Parathyroid adenoma (tissue), 2 donors: ENCODE data around the gene CNTN4.

Experiments
- H2AFZ ChIP-seq: fragments of 300-600 bp; sonication (generic); one replicate; pipeline ENCODE4 v1.7.0; 2017; ENCODE audit warnings: antibody characterized with exemption, mild to moderate bottlenecking
- H3K27ac ChIP-seq: fragments of 300-600 bp; sonication (generic); one replicate; pipeline ENCODE4 v1.7.0; 2017
- H3K27me3 ChIP-seq: fragments of 300-600 bp; sonication (generic); one replicate; pipeline ENCODE4 v1.7.0; 2017; ENCODE audit warnings: low read length; ENCODE audit not compliant: control insufficient read depth, insufficient read depth
- H3K36me3 ChIP-seq: fragments of 300-600 bp; sonication (generic); one replicate; pipeline ENCODE4 v1.7.0; 2017; ENCODE audit warnings: low read length; ENCODE audit not compliant: control insufficient read depth, insufficient read depth
- H3K4me1 ChIP-seq: fragments of 300-600 bp; sonication (generic); one replicate; pipeline ENCODE4 v1.7.0; 2017; ENCODE audit warnings: control low read depth
- H3K4me2 ChIP-seq: fragments of 300-600 bp; sonication (generic); one replicate; pipeline ENCODE4 v1.7.0; 2017; ENCODE audit warnings: low read length
- H3K4me3 ChIP-seq: fragments of 300-600 bp; sonication (generic); one replicate; pipeline ENCODE4 v1.7.0; 2017; ENCODE audit warnings: low read depth, low read length
- H3K79me2 ChIP-seq: fragments of 300-600 bp; sonication (generic); one replicate; pipeline ENCODE4 v1.7.0; 2017; ENCODE audit warnings: control low read depth
- H3K9ac ChIP-seq: fragments of 300-600 bp; sonication (generic); one replicate; pipeline ENCODE4 v1.7.0; 2017; ENCODE audit warnings: mild to moderate bottlenecking
- H3K9me3 ChIP-seq: fragments of 300-600 bp; sonication (generic); one replicate; pipeline ENCODE4 v1.7.0; 2017; ENCODE audit warnings: low read length; ENCODE audit not compliant: control insufficient read depth
- CTCF ChIP-seq: fragments of 300-600 bp; sonication (generic); IDR thresholded peaks from one replicate; pipeline ENCODE4 v1.7.0; 2017; ENCODE audit warnings: antibody characterized with exemption, mild to moderate bottlenecking
- donor health status: primary hyperparathyroidism.

CNTN4 gene

GRCh38 chr3:2343031-2343682, 244.5 kb downstream of the CNTN4 start:
- Histone ChIP-seq H3K9me3 (no peaks in the 10 kb centered on the region), H3K27me3 (no peaks in the 10 kb centered on the region), H3K4me3 (no peak overlapping the region), H3K27ac (no peak overlapping the region), H3K4me1 (peaks cover 2% of the 10 kb centered on the region), H3K9ac (no peak overlapping the region), H3K36me3 (no peaks in the 10 kb centered on the region), H3K4me2 (no peak overlapping the region), H2AFZ (no peak overlapping the region), H3K79me2 (no peaks in the 10 kb centered on the region)
- TF ChIP-seq CTCF: no peak

GRCh38 chr3:2352134-2352762, 253.6 kb downstream of the CNTN4 start:
- H2AFZ ChIP-seq: no peak overlapping the region
- TF ChIP-seq CTCF: no peak
- peaks cover 14% of the 10 kb centered on the region for H3K4me1 ChIP-seq
- no peak overlapping the region for H3K27ac ChIP-seq
- no peak overlapping the region for H3K4me2 ChIP-seq
- no peaks in the 10 kb centered on the region for H3K27me3 ChIP-seq
- H3K4me3 ChIP-seq: no peak overlapping the region
- no peaks in the 10 kb centered on the region for H3K36me3 ChIP-seq
- H3K79me2 ChIP-seq: no peaks in the 10 kb centered on the region
- no peak overlapping the region for H3K9ac ChIP-seq
- H3K9me3 ChIP-seq: no peaks in the 10 kb centered on the region

- H3K27me3 ChIP-seq: no peaks in the 10 kb centered on the region
- no peak overlapping the region for H3K9ac ChIP-seq
- H2AFZ ChIP-seq: no peak overlapping the region
- no peak overlapping the region for H3K4me3 ChIP-seq
- H3K9me3 ChIP-seq: no peaks in the 10 kb centered on the region
- no peak for TF ChIP-seq CTCF
- no peaks in the 10 kb centered on the region for H3K36me3 ChIP-seq
- H3K4me1 ChIP-seq: peaks cover 9% of the 10 kb centered on the region
- no peak overlapping the region for H3K27ac ChIP-seq
- no peak overlapping the region for H3K4me2 ChIP-seq
- H3K79me2 ChIP-seq: no peaks in the 10 kb centered on the region
Observed at GRCh38 chr3:2354702-2355101, 256.0 kb downstream of the CNTN4 start.

- Histone ChIP-seq H2AFZ (no peak overlapping the region), H3K27ac (no peak overlapping the region), H3K4me3 (no peak overlapping the region), H3K79me2 (no peaks in the 10 kb centered on the region), H3K4me2 (no peak overlapping the region), H3K9me3 (no peaks in the 10 kb centered on the region), H3K36me3 (no peaks in the 10 kb centered on the region), H3K27me3 (no peaks in the 10 kb centered on the region), H3K9ac (no peak overlapping the region), H3K4me1 (peaks cover 9% of the 10 kb centered on the region)
- no peak for TF ChIP-seq CTCF
Observed at GRCh38 chr3:2356298-2356950, 257.8 kb downstream of the CNTN4 start.
